ENCODE measurements around the gene KCNIP4.

Gene KCNIP4

GRCh38 chr4:21887481-21887880, 61.1 kb downstream of the KCNIP4 start:
- DNase-seq: no peak
- H3K9me3 Mint-ChIP-seq: peaks cover 8% of the 10 kb centered on the region
- no peaks in the 10 kb centered on the region for H3K27me3 Mint-ChIP-seq
- H3K4me3 Mint-ChIP-seq: no peak overlapping the region
- no peaks in the 10 kb centered on the region for H3K4me1 Mint-ChIP-seq
- CTCF ChIA-PET: no interaction called here
- H3K36me3 Mint-ChIP-seq: no peaks in the 10 kb centered on the region
- no peak overlapping the region for H3K27ac Mint-ChIP-seq

GRCh38 chr4:21885770-21886169, 62.8 kb downstream of the KCNIP4 start:
- H3K27me3 Mint-ChIP-seq: no peaks in the 10 kb centered on the region
- no peaks in the 10 kb centered on the region for H3K36me3 Mint-ChIP-seq
- H3K4me1 Mint-ChIP-seq: no peaks in the 10 kb centered on the region
- H3K9me3 Mint-ChIP-seq: peaks cover 8% of the 10 kb centered on the region
- no peak for DNase-seq
- H3K4me3 Mint-ChIP-seq: no peak overlapping the region
- no peak overlapping the region for H3K27ac Mint-ChIP-seq
- CTCF ChIA-PET: no interaction called here

- CTCF ChIA-PET: no interaction called here
- no peak overlapping the region for H3K27ac Mint-ChIP-seq
- no peaks in the 10 kb centered on the region for H3K36me3 Mint-ChIP-seq
- no peaks in the 10 kb centered on the region for H3K27me3 Mint-ChIP-seq
- H3K4me3 Mint-ChIP-seq: no peak overlapping the region
- H3K4me1 Mint-ChIP-seq: no peaks in the 10 kb centered on the region
- H3K9me3 Mint-ChIP-seq: peaks cover 8% of the 10 kb centered on the region
- DNase-seq: no peak
Observed at GRCh38 chr4:21885241-21885640, 63.3 kb downstream of the KCNIP4 start.

GRCh38 chr4:21884615-21885014, 64.0 kb downstream of the KCNIP4 start:
- H3K9me3 Mint-ChIP-seq: peaks cover 8% of the 10 kb centered on the region
- H3K27ac Mint-ChIP-seq: no peak overlapping the region
- CTCF ChIA-PET: no interaction called here
- no peak for DNase-seq
- no peaks in the 10 kb centered on the region for H3K4me1 Mint-ChIP-seq
- H3K27me3 Mint-ChIP-seq: no peaks in the 10 kb centered on the region
- H3K36me3 Mint-ChIP-seq: no peaks in the 10 kb centered on the region
- no peak overlapping the region for H3K4me3 Mint-ChIP-seq

- Mint-ChIP-seq H3K9me3 (peaks cover 8% of the 10 kb centered on the region), H3K27me3 (no peaks in the 10 kb centered on the region), H3K36me3 (no peaks in the 10 kb centered on the region), H3K27ac (no peak overlapping the region), H3K4me1 (no peaks in the 10 kb centered on the region), H3K4me3 (no peak overlapping the region)
- no peak for DNase-seq
- CTCF ChIA-PET: no interaction called here
Observed at GRCh38 chr4:21882051-21882839, 66.3 kb downstream of the KCNIP4 start.

- Mint-ChIP-seq H3K4me3 (no peak overlapping the region), H3K9me3 (peaks cover under 1% of the 10 kb centered on the region), H3K27ac (no peak overlapping the region), H3K36me3 (no peaks in the 10 kb centered on the region), H3K27me3 (no peaks in the 10 kb centered on the region), H3K4me1 (no peaks in the 10 kb centered on the region)
- no peak for DNase-seq
- CTCF ChIA-PET: no interaction called here
Observed at GRCh38 chr4:21879187-21879586, 69.4 kb downstream of the KCNIP4 start.

- H3K27ac Mint-ChIP-seq: no peak overlapping the region
- no peaks in the 10 kb centered on the region for H3K4me1 Mint-ChIP-seq
- no peaks in the 10 kb centered on the region for H3K9me3 Mint-ChIP-seq
- no peaks in the 10 kb centered on the region for H3K36me3 Mint-ChIP-seq
- DNase-seq: no peak
- no peak overlapping the region for H3K4me3 Mint-ChIP-seq
- H3K27me3 Mint-ChIP-seq: no peaks in the 10 kb centered on the region
- CTCF ChIA-PET: no interaction called here
Observed at GRCh38 chr4:21876711-21877110, 71.9 kb downstream of the KCNIP4 start.

- Mint-ChIP-seq H3K27me3 (no peaks in the 10 kb centered on the region), H3K27ac (no peak overlapping the region), H3K36me3 (no peaks in the 10 kb centered on the region), H3K4me1 (no peaks in the 10 kb centered on the region), H3K4me3 (no peak overlapping the region), H3K9me3 (peaks cover 5% of the 10 kb centered on the region)
- CTCF ChIA-PET: no interaction called here
- DNase-seq: no peak
Observed at GRCh38 chr4:21873145-21873544, 75.4 kb downstream of the KCNIP4 start.

GRCh38 chr4:21872101-21872500, 76.5 kb downstream of the KCNIP4 start:
- peaks cover 5% of the 10 kb centered on the region for H3K9me3 Mint-ChIP-seq
- no peak for DNase-seq
- no peak overlapping the region for H3K27ac Mint-ChIP-seq
- CTCF ChIA-PET: no interaction called here
- no peaks in the 10 kb centered on the region for H3K27me3 Mint-ChIP-seq
- H3K4me1 Mint-ChIP-seq: no peaks in the 10 kb centered on the region
- no peaks in the 10 kb centered on the region for H3K36me3 Mint-ChIP-seq
- no peak overlapping the region for H3K4me3 Mint-ChIP-seq

GRCh38 chr4:21869978-21870745, 78.4 kb downstream of the KCNIP4 start:
- no peak for DNase-seq
- CTCF ChIA-PET: no interaction called here
- peaks cover 5% of the 10 kb centered on the region for H3K9me3 Mint-ChIP-seq
- no peak overlapping the region for H3K4me3 Mint-ChIP-seq
- no peaks in the 10 kb centered on the region for H3K4me1 Mint-ChIP-seq
- H3K36me3 Mint-ChIP-seq: no peaks in the 10 kb centered on the region
- H3K27me3 Mint-ChIP-seq: no peaks in the 10 kb centered on the region
- no peak overlapping the region for H3K27ac Mint-ChIP-seq

GRCh38 chr4:21864686-21865085, 83.9 kb downstream of the KCNIP4 start:
- no peaks in the 10 kb centered on the region for H3K36me3 Mint-ChIP-seq
- CTCF ChIA-PET: no interaction called here
- DNase-seq: no peak
- peaks cover 4% of the 10 kb centered on the region for H3K9me3 Mint-ChIP-seq
- no peaks in the 10 kb centered on the region for H3K4me1 Mint-ChIP-seq
- H3K27ac Mint-ChIP-seq: no peak overlapping the region
- H3K4me3 Mint-ChIP-seq: no peak overlapping the region
- no peaks in the 10 kb centered on the region for H3K27me3 Mint-ChIP-seq

- no peak for DNase-seq
- Mint-ChIP-seq H3K27ac (no peak overlapping the region), H3K9me3 (no peaks in the 10 kb centered on the region), H3K36me3 (no peaks in the 10 kb centered on the region), H3K27me3 (no peaks in the 10 kb centered on the region), H3K4me3 (no peak overlapping the region), H3K4me1 (no peaks in the 10 kb centered on the region)
- CTCF ChIA-PET: no interaction called here
Observed at GRCh38 chr4:21862917-21863316, 85.7 kb downstream of the KCNIP4 start.

GRCh38 chr4:21858971-21859370, 89.6 kb downstream of the KCNIP4 start:
- peaks cover 3% of the 10 kb centered on the region for H3K9me3 Mint-ChIP-seq
- CTCF ChIA-PET: no interaction called here
- H3K27ac Mint-ChIP-seq: no peak overlapping the region
- H3K4me1 Mint-ChIP-seq: no peaks in the 10 kb centered on the region
- no peaks in the 10 kb centered on the region for H3K36me3 Mint-ChIP-seq
- no peak overlapping the region for H3K4me3 Mint-ChIP-seq
- no peak for DNase-seq
- no peaks in the 10 kb centered on the region for H3K27me3 Mint-ChIP-seq

GRCh38 chr4:21856754-21857153, 91.8 kb downstream of the KCNIP4 start:
- no peak overlapping the region for H3K27ac Mint-ChIP-seq
- no peaks in the 10 kb centered on the region for H3K27me3 Mint-ChIP-seq
- peaks cover 3% of the 10 kb centered on the region for H3K9me3 Mint-ChIP-seq
- no peaks in the 10 kb centered on the region for H3K36me3 Mint-ChIP-seq
- no peaks in the 10 kb centered on the region for H3K4me1 Mint-ChIP-seq
- DNase-seq: no peak
- CTCF ChIA-PET: no interaction called here
- H3K4me3 Mint-ChIP-seq: no peak overlapping the region

GRCh38 chr4:21856301-21856700, 92.3 kb downstream of the KCNIP4 start:
- H3K9me3 Mint-ChIP-seq: peaks cover 3% of the 10 kb centered on the region
- no peaks in the 10 kb centered on the region for H3K4me1 Mint-ChIP-seq
- H3K36me3 Mint-ChIP-seq: no peaks in the 10 kb centered on the region
- CTCF ChIA-PET: no interaction called here
- H3K4me3 Mint-ChIP-seq: no peak overlapping the region
- no peaks in the 10 kb centered on the region for H3K27me3 Mint-ChIP-seq
- no peak overlapping the region for H3K27ac Mint-ChIP-seq
- DNase-seq: no peak
